Measurements from ENCODE around the gene MYO1E. TPM values are rescaled to one million over a fixed set of nuclear protein-coding genes. Genes with fewer than 3 reads are reported as not detected.

MYO1E gene
- total RNA-seq, 4 donors from 2014 or later: 49.7 to 76.1 (median 65.6) TPM

- TF ChIP-seq POLR2A (IDR thresholded peaks at IDR 0.05): no peak
- TF ChIP-seq POLR2AphosphoS5 (IDR thresholded peaks at IDR 0.05): no peak
- no peak for TF ChIP-seq EP300 (IDR thresholded peaks at IDR 0.05)
- TF ChIP-seq CTCF (IDR thresholded peaks at IDR 0.05): no peak
- ATAC-seq: no peak
- H3K9me3 ChIP-seq: no peaks in the 10 kb centered on the region
- no peak overlapping the region for H3K4me3 ChIP-seq
- no peak overlapping the region for H3K27ac ChIP-seq
- no peaks in the 10 kb centered on the region for H3K4me1 ChIP-seq
- 73 to 81% methylated on average over 3 of the region's 3 CpGs for WGBS, 2 donors (ENCODE audit: low coverage in 1 of 2)
- H3K27me3 ChIP-seq: no peaks in the 10 kb centered on the region
- no peaks in the 10 kb centered on the region for H3K36me3 ChIP-seq
Observed at GRCh38 chr15:59278120-59278519, 94.6 kb downstream of the MYO1E start.

DNA sequence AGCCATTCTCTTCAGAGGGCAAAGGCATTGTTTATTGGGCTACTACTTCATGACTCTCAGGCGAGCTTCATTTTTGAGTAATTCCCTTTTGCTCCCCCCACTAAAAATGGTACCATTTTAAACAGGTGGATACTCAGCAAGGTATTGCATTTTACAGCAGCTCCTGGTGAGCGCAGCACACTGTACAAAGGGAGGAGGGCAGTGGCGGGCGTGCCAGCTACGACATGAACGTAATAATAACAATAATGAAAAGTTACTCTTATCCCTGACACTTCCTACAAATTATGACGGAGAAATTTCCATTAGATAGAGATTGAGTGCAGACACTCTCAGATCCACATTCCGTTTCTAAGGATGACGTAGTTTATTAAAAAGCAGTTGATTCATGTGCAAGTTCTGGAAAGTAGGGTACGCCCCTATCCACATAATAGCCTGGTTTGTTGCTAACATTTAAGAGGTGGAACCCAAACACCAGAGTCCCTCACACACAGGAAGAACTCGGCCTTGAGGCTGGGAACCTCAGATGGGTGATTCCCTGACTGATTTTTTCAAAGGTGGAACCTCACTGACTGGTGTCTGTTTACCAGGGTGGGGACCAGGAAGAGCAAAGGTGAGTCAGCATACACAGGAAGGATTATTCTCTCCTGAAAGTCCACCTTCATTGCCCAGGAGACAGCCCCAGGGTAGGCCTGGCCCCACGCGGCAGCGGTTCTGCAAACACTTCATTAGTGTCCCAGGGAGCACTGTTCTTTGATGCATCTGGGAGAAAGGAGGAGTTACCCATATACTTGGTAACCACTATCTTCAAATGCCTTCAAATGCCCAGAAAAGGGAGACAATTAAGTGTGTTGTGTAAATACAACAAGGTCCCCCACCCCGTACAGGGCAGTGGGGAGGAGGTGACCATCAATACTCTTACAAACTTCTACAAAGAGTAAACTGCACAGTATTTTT, 96.2 kb downstream of the MYO1E start:
- H3K9me3 ChIP-seq: no peaks in the 10 kb centered on the region
- ATAC-seq: no peak
- no peaks in the 10 kb centered on the region for H3K27me3 ChIP-seq
- no peaks in the 10 kb centered on the region for H3K36me3 ChIP-seq
- no peak overlapping the region for H3K27ac ChIP-seq
- TF ChIP-seq POLR2A (IDR thresholded peaks at IDR 0.05) (no peak), EP300 (IDR thresholded peaks at IDR 0.05) (no peak)
- H3K4me3 ChIP-seq: no peak overlapping the region
- 80 to 86% methylated on average over 12 to 15 of the region's 15 CpGs for WGBS, 2 donors (ENCODE audit: low coverage in 1 of 2)
- no peaks in the 10 kb centered on the region for H3K4me1 ChIP-seq

GRCh38 chr15:59274126-59274970, 98.3 kb downstream of the MYO1E start:
- ATAC-seq: no peak
- Histone ChIP-seq H3K27ac (no peak overlapping the region), H3K27me3 (no peaks in the 10 kb centered on the region), H3K4me1 (no peaks in the 10 kb centered on the region), H3K9me3 (no peaks in the 10 kb centered on the region), H3K36me3 (peaks cover 0 to 10% of the 10 kb centered on the region in 2 donors), H3K4me3 (no peak overlapping the region)
- TF ChIP-seq POLR2A (IDR thresholded peaks at IDR 0.05) (no peak), EP300 (IDR thresholded peaks at IDR 0.05) (no peak), POLR2AphosphoS5 (IDR thresholded peaks at IDR 0.05) (no peak), CTCF (IDR thresholded peaks at IDR 0.05) (no peak)
- 83 to 97% methylated on average over 5 to 6 of the region's 6 CpGs for WGBS, 2 donors (ENCODE audit: low coverage in 1 of 2)

GRCh38 chr15:59273234-59273633, 99.4 kb downstream of the MYO1E start:
- Histone ChIP-seq H3K4me3 (no peak overlapping the region), H3K9me3 (no peaks in the 10 kb centered on the region), H3K4me1 (no peaks in the 10 kb centered on the region), H3K27ac (no peak overlapping the region), H3K36me3 (peaks cover 0 to 13% of the 10 kb centered on the region in 2 donors), H3K27me3 (no peaks in the 10 kb centered on the region)
- WGBS, 2 donors (ENCODE audit: low coverage in 1 of 2): 100% methylated on average over 3 of the region's 4 CpGs; no CpG with 5 or more reads in 1 of the 2 donors
- TF ChIP-seq EP300 (IDR thresholded peaks at IDR 0.05): no peak
- no peak for TF ChIP-seq CTCF (IDR thresholded peaks at IDR 0.05)
- no peak for TF ChIP-seq POLR2AphosphoS5 (IDR thresholded peaks at IDR 0.05)
- no peak for TF ChIP-seq POLR2A (IDR thresholded peaks at IDR 0.05)
- ATAC-seq: no peak

GRCh38 chr15:59271595-59272201, 101.0 kb downstream of the MYO1E start:
- Histone ChIP-seq H3K4me1 (no peaks in the 10 kb centered on the region), H3K9me3 (no peaks in the 10 kb centered on the region), H3K27me3 (no peaks in the 10 kb centered on the region), H3K36me3 (peaks cover 0 to 13% of the 10 kb centered on the region in 2 donors), H3K4me3 (no peak overlapping the region), H3K27ac (no peak overlapping the region)
- TF ChIP-seq POLR2A (IDR thresholded peaks at IDR 0.05): no peak
- 62 to 66% methylated on average over 5 to 7 of the region's 7 CpGs for WGBS, 2 donors (ENCODE audit: low coverage in 1 of 2)
- ATAC-seq: no peak

Data from gastroesophageal sphincter (tissue), 4 donors.